Right hindlimb (tissue), 1 donor: Measurements from ENCODE around the gene MAFB.

Source experiments
- DNase-seq: peaks from one replicate; pipeline ENCODE4 v3.0.0-alpha.2; 2018

Gene MAFB

DNA sequence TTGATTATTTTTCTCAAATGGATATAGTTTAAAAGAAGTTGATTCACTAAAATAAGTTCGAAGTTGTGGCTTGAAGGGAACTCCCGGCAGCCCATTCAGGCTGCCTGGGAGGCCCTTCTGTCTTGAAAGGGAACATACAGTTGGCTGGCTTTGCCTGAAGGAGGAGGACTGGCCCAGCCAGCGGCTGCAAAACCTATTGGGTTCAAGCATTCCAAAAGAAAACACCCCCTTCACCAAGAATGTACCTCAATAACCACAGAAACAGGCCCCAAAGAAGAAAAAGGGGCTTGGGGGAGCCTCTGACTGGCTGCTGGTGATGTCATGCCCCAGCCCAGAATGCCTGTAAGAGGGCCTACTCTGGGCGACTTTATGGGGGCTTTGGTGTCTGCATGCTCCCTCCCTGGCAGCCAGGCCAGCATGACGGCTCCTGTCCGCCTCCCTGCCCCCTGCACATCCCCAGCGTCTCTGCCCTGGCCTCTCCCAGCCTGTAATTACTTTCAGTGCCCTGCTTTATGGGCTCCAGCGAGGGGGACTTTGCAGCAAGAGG is 36.5 kb downstream of the MAFB start:
- peak; percentile 63 for DNase-seq

DNA sequence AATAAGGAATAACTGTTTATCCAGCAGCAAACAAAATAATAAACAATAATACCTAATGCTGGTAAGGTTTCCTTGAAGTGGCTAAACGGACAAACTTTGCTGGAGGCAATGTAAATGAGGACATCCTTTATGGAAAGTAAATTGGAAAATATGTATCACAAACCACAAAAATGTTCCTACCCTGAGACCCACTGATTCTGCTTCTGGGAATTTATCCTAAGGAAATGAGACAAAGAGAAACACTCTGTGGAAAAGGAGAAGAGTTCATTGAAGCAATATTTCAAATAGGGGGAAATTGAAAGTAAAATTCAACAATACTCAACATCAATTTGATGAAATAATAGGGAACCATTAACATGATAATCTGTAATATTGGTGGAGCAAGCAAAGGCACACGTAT is 37.9 kb downstream of the MAFB start:
- DNase-seq: no peak

DNA sequence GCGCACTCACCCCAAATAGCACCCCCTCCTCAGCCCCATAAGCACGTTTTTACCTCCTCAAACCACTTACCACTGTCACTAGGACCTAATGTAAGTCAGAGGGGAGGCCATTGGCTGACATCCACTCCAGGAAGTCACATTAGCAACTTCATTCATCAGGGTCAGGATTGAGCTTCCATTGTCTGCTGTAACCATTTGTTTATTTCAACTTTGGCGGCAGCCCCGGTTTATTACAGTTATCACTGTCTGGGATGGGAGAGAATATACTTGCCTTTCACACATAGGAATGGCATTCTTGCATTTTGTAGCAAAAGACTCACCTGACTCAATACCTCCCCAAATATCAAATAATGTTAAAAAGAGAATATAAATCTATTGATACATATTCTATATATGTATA is 38.3 kb downstream of the MAFB start:
- DNase-seq: no peak

DNA sequence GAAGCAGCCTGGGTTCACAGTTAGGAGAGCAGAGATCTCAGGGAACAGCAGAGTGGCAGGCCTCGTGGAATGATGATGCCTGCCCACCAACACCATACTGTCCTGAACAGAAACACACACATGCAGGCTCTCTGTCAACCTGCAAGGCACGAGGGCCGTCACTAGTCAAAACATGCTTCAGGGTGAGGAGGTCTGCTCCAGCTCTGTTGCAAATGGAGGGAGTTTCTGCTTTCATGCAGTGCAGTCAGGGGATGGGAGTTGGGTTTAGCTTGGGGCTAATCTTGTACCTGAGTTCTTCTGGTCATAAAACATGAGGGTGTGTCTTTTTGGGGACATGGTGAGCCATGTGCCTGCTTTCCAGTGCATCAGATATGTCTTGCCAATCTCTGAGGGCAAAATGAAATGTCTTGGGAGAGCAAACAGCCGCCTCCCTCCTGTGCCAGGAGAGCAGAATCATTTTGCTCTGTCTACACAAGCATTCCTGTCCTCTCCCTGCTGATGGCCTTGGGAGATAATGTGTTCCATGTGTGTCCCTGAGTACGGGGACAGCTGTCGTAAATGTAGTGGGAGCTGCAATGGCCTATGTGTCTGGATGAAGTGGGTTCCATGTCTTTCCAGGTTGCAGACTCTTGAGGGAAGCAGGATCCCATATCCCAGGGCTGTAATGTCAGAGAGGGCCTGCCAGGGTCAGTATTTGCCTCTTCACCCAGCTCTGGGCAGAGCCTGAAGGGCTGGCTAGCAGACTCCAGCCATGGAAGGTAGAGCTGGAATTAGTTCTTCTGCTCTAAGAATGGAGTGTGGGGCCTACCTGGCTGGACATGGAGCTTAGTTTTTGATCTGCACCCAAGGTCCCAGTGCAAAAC is 40.6 kb downstream of the MAFB start:
- no peak for DNase-seq

DNA sequence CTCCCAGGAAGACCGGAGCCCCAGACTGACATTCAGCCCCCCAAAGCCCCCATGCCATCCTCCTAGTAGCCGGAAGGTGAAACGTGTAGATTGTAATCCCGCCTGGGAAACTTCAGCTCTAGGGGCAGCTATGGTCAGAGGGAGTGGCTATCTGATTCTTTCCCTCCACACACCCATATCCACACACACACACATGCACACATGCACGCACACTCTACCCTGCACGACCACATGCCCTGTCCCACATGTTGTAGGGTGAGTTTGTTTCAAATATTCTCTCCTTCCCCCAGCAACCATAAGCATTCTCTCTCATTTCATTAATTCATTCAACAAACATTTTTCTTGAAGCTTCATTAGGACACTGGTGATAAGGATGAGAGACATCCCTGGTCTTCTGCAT is 42.2 kb downstream of the MAFB start:
- no peak for DNase-seq

DNA sequence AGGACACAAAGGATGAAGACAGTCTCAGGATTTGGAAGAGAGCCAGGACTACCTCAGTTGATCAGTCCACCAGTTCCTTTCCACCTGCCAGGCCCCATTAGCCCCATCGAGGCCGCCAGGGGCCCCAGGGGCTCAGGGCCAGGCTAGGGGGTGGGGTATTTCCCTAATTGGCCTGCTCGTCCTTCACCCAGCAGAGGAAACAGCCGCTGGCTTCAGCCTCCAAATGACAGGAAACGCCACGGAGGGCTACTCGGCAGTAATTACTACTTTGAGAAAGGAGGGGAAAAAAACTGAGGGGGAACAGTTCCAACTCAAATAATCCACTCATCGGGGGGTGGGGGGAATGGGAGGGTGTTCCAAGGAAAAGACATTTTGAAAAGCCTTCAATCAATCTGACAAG is 42.7 kb downstream of the MAFB start:
- DNase-seq: peak; percentile 54

DNA sequence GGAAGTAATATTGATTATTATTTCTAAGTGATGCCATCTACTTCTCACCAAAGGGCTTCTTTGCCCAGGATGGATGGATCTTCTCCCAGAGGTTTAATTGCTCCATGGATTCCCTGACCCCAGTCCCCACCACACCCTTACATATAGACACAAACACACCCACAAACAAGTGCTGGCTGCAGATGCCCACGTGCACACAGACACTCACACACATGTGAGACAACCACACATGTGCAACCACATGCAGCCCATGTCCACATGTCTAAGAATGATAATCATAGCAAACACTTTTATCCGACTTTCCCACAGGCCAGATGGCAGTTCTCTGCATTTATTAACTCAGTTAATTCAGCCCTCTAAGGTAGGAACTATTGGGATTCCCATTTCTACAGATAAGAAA is 44.2 kb downstream of the MAFB start:
- DNase-seq: no peak

DNA sequence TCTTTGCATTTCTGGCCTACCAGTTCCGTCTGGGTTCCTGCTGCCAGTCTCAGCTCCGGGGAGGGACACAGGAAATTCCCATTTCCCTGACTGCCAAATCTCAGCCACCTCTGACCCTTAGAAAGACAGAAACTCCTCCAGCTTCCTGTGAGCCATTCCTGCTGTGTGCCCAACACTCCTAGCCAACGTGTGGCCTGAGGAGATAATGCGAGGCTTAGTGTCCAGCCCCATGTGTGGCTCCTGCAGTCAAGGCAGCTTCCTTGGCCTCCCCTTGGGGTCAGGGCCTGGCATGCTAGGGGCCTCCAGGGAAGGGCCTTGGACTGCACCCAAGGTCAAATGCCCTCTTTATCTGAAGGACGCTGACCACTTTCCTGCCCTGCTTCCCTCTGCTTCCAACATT is 45.1 kb downstream of the MAFB start:
- DNase-seq: no peak

GRCh38 chr20:40641809-40642208 is 47.2 kb downstream of the MAFB start:
- no peak for DNase-seq

GRCh38 chr20:40641202-40641601 is 47.8 kb downstream of the MAFB start:
- no peak for DNase-seq

- no peak for DNase-seq
These were observed 48.4 kb downstream of the MAFB start for GRCh38 chr20:40640667-40641066.

DNA sequence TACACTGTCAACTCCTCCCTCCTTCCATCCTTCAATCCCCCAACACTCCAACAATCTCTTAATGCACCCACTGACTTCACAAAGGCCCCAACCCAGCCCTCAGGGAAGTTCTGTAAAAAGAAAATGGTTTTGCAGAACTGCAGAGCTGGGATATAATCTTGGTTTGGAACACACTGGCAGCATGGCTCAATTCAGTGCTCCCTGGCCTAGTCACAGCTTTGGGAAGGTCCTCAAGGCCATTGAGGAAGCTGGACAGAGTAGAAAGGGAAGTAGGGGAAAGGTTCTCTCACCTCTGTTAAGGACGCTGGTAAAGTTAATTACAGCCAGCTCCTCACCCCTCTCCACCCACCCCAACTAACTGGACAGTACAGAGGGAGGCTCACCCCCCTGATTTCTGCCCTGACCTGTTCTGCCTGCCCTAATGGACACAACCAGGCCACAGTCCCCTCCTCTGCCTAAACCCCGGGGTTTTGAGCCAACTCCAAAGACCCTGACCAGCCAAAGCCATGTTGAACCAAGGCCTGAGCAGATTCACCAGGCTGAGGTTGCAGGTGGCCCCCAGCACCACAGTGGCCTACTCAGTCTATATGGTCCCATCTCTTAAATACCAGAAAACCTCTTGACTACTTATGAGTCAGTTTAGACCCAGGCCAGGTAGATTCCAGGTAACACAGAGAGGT is 49.2 kb downstream of the MAFB start:
- no peak for DNase-seq

DNA sequence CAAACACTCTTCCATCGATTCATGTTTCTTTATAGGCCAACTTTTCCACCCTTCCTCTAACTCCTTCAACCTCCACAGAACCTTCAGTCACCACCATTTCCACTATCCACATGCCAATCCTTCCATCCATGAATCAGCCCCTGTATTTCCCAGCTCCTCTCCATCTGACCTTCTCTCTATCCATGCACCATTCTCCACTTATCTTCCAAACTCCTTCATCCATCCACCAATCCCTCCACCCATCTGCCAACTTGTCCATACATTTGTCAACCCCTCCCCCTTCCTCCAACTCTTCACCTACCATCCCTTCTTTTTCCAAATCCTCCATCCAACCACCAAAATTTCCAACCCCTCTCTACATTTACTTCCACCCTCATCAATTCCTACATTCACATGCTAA is 49.9 kb downstream of the MAFB start:
- DNase-seq: no peak

DNA sequence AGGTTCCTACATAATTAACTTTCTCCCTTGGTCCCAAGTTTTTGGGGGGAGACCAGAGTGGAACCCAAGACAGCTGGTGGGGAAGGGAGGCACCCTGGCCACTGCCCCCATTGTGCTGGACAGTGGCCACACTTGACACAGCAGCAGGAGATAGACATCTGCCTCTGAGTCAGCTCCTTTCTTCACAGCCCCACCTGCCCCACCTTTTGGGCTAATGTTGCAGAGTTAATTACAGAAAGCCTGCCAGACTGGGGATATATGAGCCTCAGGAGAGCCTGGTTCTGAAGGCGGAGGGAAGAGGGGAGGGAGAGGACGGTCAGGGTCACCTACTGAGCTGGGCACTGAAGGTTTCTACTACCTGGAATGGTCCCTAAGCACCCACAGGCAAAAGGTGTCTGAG is 50.6 kb downstream of the MAFB start:
- no peak for DNase-seq

GRCh38 chr20:40637176-40637575 is 51.9 kb downstream of the MAFB start:
- DNase-seq: no peak

DNA sequence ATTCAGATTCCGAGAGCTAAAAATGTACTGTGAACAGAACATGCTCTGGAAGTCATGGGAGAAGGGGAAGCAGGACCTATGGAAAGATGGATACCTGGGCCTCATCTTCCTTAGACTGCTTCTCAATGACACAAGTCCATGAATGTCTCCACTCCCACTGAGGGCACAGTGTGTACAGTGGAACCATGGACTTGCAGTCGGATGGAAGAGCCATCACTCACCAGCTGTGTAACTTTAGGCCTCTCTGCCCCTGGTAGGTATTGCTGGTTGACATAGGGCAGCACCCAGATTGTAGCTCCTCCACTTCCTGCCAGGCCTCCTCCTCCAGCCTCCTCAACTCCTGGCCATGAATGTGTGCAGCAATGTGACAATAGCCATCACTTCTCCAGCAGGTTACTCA is 52.5 kb downstream of the MAFB start:
- no peak for DNase-seq

GRCh38 chr20:40635971-40636370 is 53.1 kb downstream of the MAFB start:
- DNase-seq: no peak
